Upper lobe of left lung (tissue), 4 donors: ENCODE measurements around the gene DCTPP1.

ENCODE experiments used
- CTCF ChIP-seq, 6 experiments: fragments of 450-650 bp in 4 of 6; fragments of 200-600 bp in 2 of 6; sonication (generic) in 2 of 6; IDR thresholded peaks; one replicate each; pipeline ENCODE4 v1.5.1; 2016 to 2019; ENCODE audit warnings: antibody characterized with exemption in 6 of 6
- POLR2A ChIP-seq, 4 donors: fragments of 450-650 bp; IDR thresholded peaks; one replicate each; pipeline ENCODE4 v1.5.1; 2016 to 2017; ENCODE audit warnings: antibody characterized with exemption in 4 of 4, mild to moderate bottlenecking in 2 of 4
- POLR2AphosphoS5 ChIP-seq, 2 donors: sonication (generic); formaldehyde crosslinking; IDR thresholded peaks; one replicate each; pipeline ENCODE4 v1.5.1; 2017; ENCODE audit warnings: antibody characterized with exemption in 2 of 2

GRCh38 chr16:30445149-30445407 lies 15.2 kb upstream of the DCTPP1 start:
- TF ChIP-seq CTCF (IDR thresholded peaks at IDR 0.05): no peak
- TF ChIP-seq POLR2A (IDR thresholded peaks at IDR 0.05): no peak
- TF ChIP-seq POLR2AphosphoS5 (IDR thresholded peaks at IDR 0.05): no peak
